SJCRH30 (cell line): ENCODE data around the gene AZU1. TPM values are rescaled to one million over a fixed set of nuclear protein-coding genes. Genes with fewer than 3 reads are reported as not detected.

Experiments
- DNase-seq, 2 experiments: peaks; one replicate each; pipeline ENCODE4 v3.0.0-alpha.2; 2015 to 2020
- H3K27ac ChIP-seq: fragments of 250-450 bp; sonication (Bioruptor Pico); 2 replicates; pipeline ENCODE4 v1.5.1; 2020; ENCODE audit warnings: mild to moderate bottlenecking, moderate library complexity
- H3K27me3 ChIP-seq: fragments of 250-450 bp; sonication (Bioruptor Pico); 2 replicates; pipeline ENCODE4 v1.5.1; 2020; ENCODE audit warnings: mild to moderate bottlenecking, moderate library complexity
- H3K36me3 ChIP-seq: fragments of 250-450 bp; sonication (Bioruptor Pico); 2 replicates; pipeline ENCODE4 v1.5.1; 2020; ENCODE audit warnings: mild to moderate bottlenecking, moderate library complexity
- H3K4me1 ChIP-seq: fragments of 250-450 bp; sonication (Bioruptor Pico); 2 replicates; pipeline ENCODE4 v1.5.1; 2020; ENCODE audit warnings: mild to moderate bottlenecking, moderate library complexity
- H3K4me3 ChIP-seq: fragments of 250-450 bp; sonication (Bioruptor Pico); 2 replicates; pipeline ENCODE4 v1.5.1; 2020; ENCODE audit warnings: mild to moderate bottlenecking, moderate library complexity
- H3K9me3 ChIP-seq: fragments of 250-450 bp; sonication (Bioruptor Pico); replicated peaks from 2 replicates; pipeline ENCODE4 v1.5.1; 2020; ENCODE audit warnings: mild to moderate bottlenecking, moderate library complexity
- total RNA-seq: library from RNA; depleted of rRNA; stranded (reverse); fragments of >200 nt; shearing (Covaris generic); gene quantifications from 2 replicates; pipeline ENCODE4 v1.2.3, GENCODE V29; 2014

AZU1 gene
- total RNA-seq, 1 experiment from 2014 or later: not detected

DNA sequence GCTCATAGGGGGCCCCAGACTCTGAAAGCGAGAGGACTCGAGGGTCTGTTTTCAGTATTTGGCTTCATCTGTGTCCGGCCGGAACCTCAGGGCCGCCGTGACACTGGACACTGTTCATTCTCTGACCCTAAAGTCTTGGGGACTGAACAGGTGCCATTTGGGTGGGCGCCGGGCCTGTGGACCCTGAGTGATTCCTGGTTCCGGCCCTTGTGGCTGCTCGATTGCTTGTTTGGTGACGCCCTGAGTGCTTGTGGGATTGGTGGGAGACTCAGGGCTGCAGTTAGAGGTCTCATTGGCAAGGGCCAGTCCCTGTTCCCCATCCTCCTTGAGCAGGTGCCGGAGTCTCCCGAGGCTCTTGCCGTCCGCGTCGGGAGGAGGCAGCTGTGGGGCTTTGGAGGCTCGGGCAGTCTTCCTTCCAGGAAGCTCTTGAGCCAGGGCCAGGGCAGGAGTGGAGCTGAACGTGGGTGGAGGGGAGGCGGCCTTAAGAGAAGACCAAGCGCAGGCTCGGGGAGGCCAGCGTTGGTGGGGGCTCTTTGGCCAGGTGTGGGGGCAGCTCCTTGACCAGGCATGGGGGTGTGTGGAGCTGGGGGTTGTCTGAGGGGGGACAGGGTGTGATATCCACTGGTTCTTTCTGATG, 25.7 kb upstream of the AZU1 start:
- DNase-seq: no peak
- Histone ChIP-seq H3K27me3 (no peaks in the 10 kb centered on the region), H3K27ac (no peak overlapping the region), H3K9me3 (no peaks in the 10 kb centered on the region), H3K4me1 (peaks cover 3% of the 10 kb centered on the region; the same call in 1 of the 2 replicates), H3K4me3 (no peak overlapping the region), H3K36me3 (peaks cover 80% of the 10 kb centered on the region)

DNA sequence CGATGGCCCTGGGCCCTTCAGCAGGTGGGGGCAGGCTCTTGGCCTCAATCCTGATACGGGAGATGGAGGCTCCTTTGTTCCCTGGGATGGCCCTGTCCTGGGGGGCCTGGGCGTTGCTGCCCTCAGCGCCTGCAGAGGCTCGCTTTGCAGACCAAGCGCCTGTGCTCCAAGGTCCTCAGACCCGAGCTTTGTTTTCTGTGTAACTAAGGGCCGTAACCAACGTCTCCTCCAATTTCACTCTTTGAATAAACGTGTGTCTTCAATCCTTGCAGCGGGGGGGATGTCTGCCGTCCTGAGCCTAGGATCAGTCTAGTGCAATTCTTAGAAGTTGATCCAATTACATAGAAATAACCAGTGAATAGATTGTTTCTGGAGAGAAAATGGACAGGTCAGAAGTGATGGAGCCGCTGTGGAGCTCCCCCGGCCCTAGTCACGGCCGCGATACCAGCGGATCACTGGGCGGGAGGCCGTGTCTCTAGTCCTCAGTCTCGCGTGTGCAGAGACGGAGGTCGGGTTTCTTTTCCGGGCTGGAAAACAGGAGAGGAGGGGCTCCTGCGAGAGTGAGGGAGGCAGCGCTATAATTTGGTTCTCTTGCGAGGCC, 25.0 kb upstream of the AZU1 start:
- peaks cover 3% of the 10 kb centered on the region; the same call in 1 of the 2 replicates for H3K4me1 ChIP-seq
- H3K9me3 ChIP-seq: no peaks in the 10 kb centered on the region
- DNase-seq: no peak
- no peak overlapping the region for H3K27ac ChIP-seq
- no peak overlapping the region for H3K4me3 ChIP-seq
- H3K27me3 ChIP-seq: no peaks in the 10 kb centered on the region
- H3K36me3 ChIP-seq: peaks cover 86% of the 10 kb centered on the region

DNA sequence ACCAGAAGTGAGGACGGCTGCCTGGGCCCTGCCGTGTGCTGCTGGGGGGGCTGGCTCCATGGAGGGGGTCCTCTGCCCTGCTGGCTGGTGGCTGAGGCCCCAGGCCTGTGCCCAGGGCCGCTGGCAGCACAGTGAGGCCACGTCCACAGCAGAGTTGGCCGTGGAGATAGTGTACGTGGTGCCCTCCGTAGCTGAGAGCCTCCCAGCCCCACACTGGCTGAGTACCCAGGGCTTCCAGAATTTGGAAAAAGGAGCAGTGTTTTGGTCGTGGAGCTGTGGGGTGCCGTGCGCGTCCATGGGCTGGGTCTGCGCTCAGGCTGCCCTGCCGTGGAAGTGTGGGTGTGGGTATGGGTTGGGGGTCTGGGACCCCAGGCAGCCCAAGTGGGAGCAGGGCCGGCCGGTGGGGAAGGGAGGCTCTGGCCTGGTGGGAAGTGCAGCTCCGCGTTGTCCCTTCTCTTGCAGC, 24.5 kb upstream of the AZU1 start:
- no peak overlapping the region for H3K27ac ChIP-seq
- DNase-seq: no peak
- no peaks in the 10 kb centered on the region for H3K9me3 ChIP-seq
- H3K27me3 ChIP-seq: no peaks in the 10 kb centered on the region
- H3K4me1 ChIP-seq: peaks cover 3% of the 10 kb centered on the region; the same call in 1 of the 2 replicates
- H3K4me3 ChIP-seq: no peak overlapping the region
- H3K36me3 ChIP-seq: peaks cover 90% of the 10 kb centered on the region

DNA sequence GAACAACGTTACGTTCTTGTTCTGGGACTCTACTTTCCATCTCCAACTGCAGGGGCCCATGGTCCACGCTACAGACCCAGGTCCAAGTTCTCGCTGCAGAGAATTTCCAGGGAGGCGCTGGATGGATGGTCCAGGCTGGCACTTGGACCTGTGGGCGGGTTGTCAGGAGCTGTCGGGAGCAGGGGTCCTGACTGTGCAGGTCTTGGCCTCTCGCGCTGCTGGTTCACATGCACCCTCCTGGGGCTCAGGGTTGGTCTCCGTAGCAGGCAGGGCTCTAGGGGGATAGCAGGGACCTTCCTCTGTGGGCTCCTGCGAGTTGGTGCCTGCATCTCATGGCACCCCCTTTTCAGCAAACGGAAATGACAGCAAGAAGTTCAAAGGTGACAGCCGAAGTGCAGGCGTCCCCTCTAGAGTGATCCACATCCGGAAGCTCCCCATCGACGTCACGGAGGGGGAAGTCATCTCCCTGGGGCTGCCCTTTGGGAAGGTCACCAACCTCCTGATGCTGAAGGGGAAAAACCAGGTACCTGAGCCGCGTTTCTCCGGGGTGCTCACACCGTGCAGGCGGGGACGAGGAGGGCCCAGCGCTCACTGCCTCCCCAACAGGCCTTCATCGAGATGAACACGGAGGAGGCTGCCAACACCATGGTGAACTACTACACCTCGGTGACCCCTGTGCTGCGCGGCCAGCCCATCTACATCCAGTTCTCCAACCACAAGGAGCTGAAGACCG, 23.8 kb upstream of the AZU1 start:
- H3K27me3 ChIP-seq: no peaks in the 10 kb centered on the region
- no peaks in the 10 kb centered on the region for H3K9me3 ChIP-seq
- H3K4me1 ChIP-seq: peaks cover 3% of the 10 kb centered on the region; the same call in 1 of the 2 replicates
- DNase-seq: no peak
- peaks cover 88% of the 10 kb centered on the region for H3K36me3 ChIP-seq
- no peak overlapping the region for H3K4me3 ChIP-seq
- no peak overlapping the region for H3K27ac ChIP-seq

DNA sequence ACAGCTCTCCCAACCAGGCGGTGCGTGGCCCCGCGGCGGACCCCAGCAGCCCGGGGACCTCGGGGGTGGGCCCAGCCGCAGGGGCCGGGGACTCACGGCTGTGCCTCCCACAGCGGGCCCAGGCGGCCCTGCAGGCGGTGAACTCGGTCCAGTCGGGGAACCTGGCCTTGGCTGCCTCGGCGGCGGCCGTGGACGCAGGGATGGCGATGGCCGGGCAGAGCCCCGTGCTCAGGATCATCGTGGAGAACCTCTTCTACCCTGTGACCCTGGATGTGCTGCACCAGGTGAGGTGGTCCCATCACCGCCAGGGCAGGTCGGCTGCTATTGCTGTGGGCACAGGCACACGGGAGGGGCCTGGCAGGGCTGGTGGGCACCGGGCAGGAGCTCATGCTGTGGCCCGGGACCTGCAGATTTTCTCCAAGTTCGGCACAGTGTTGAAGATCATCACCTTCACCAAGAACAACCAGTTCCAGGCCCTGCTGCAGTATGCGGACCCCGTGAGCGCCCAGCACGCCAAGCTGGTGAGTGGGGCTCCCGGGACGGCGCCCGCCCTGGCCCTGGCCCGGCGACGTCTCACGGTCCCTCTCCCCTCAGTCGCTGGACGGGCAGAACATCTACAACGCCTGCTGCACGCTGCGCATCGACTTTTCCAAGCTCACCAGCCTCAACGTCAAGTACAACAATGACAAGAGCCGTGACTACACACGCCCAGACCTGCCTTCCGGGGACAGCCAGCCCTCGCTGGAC, 23.0 kb upstream of the AZU1 start:
- Histone ChIP-seq H3K4me1 (no peaks in the 10 kb centered on the region; the same call in 1 of the 2 replicates), H3K36me3 (peaks cover 90% of the 10 kb centered on the region), H3K4me3 (no peak overlapping the region), H3K9me3 (no peaks in the 10 kb centered on the region), H3K27ac (no peak overlapping the region), H3K27me3 (no peaks in the 10 kb centered on the region)
- no peak for DNase-seq

DNA sequence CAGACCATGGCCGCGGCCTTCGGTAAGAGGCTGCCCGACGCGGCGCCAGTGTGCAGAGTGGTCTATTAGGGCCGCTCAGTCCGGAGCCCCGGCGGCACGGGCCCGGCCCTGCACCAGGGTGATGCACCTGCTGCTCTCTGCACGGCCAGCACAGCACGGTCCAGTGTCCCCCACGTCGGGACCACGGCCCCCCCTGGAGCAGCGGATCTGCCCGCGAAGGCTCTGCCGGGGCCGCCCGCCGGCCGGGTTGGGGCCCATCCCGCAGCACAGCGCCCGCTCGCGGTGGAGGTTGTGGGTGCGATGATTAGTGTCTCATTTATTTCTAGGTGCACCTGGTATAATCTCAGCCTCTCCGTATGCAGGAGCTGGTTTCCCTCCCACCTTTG, 22.5 kb upstream of the AZU1 start:
- no peak for DNase-seq
- no peaks in the 10 kb centered on the region for H3K27me3 ChIP-seq
- H3K9me3 ChIP-seq: no peaks in the 10 kb centered on the region
- H3K4me1 ChIP-seq: no peaks in the 10 kb centered on the region; the same call in 1 of the 2 replicates
- peaks cover 90% of the 10 kb centered on the region for H3K36me3 ChIP-seq
- no peak overlapping the region for H3K27ac ChIP-seq
- H3K4me3 ChIP-seq: no peak overlapping the region

DNA sequence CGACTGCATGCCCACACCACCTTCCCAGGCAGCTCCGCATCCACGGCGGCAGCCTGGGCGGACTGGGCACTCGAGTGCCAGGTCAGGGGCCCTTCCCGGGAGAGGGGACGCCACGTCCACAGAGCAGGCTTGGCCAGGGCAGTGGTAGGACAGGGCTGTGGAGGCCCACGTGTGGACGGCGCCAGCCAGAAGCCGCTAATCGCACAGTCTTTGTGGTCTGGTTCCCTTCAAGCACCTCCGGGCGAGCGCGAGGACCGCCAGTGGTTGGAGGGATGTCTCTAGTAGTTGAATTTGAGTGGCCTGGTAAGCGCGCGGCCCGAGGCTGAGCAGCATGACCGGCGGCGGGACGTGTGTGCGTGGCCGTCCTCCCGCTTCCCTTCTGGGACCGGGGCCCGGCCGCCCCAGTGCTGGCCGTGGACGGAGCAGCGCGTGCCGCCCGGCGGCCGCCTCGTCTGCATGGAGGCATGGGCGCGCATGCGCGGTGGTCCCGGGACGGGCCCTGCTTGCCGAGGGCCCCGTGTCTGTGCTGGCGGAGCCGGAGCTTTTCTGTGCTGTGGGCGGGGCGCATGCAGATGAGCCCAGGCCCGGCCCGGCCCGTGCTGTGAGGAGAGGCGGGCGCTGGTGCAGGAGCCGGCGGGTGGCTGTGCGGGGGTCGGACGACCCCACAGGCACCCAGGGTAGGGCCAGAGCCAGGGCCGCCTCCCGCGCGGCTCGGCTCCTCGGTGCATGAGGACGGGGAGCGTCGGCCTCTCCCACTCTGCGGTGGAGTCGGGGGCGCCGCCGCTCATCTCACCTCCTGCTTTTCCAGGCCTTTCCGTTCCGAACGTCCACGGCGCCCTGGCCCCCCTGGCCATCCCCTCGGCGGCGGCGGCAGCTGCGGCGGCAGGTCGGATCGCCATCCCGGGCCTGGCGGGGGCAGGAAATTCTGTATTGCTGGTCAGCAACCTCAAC, 21.8 kb upstream of the AZU1 start:
- Histone ChIP-seq H3K27ac (no peak overlapping the region), H3K27me3 (no peaks in the 10 kb centered on the region), H3K9me3 (no peaks in the 10 kb centered on the region), H3K4me3 (no peak overlapping the region), H3K4me1 (no peaks in the 10 kb centered on the region), H3K36me3 (peaks cover 91% of the 10 kb centered on the region)
- no peak for DNase-seq

- no peak for DNase-seq
- Histone ChIP-seq H3K27me3 (no peaks in the 10 kb centered on the region), H3K27ac (no peak overlapping the region), H3K9me3 (no peaks in the 10 kb centered on the region), H3K4me1 (no peaks in the 10 kb centered on the region), H3K4me3 (no peak overlapping the region), H3K36me3 (peaks cover 92% of the 10 kb centered on the region)
These were observed 20.7 kb upstream of the AZU1 start for GRCh38 chr19:806815-807421.

- Histone ChIP-seq H3K27me3 (no peaks in the 10 kb centered on the region), H3K36me3 (peaks cover 85% of the 10 kb centered on the region), H3K4me3 (no peak overlapping the region), H3K4me1 (no peaks in the 10 kb centered on the region), H3K9me3 (no peaks in the 10 kb centered on the region), H3K27ac (no peak overlapping the region)
- DNase-seq: no peak
These were observed 19.8 kb upstream of the AZU1 start for GRCh38 chr19:807627-808422.

DNA sequence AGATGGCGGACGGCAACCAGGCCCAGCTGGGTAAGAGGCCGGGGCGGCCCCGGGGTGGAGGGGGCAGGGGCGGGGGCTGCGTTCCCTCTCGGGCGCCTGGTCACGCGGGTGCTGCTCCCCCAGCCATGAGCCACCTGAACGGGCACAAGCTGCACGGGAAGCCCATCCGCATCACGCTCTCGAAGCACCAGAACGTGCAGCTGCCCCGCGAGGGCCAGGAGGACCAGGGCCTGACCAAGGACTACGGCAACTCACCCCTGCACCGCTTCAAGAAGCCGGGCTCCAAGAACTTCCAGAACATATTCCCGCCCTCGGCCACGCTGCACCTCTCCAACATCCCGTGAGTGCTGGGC, 19.2 kb upstream of the AZU1 start:
- Histone ChIP-seq H3K4me3 (no peak overlapping the region), H3K27ac (no peak overlapping the region), H3K9me3 (no peaks in the 10 kb centered on the region), H3K4me1 (no peaks in the 10 kb centered on the region), H3K36me3 (peaks cover 80% of the 10 kb centered on the region), H3K27me3 (no peaks in the 10 kb centered on the region)
- DNase-seq: no peak

GRCh38 chr19:810077-810855, 17.4 kb upstream of the AZU1 start:
- no peak overlapping the region for H3K27ac ChIP-seq
- H3K9me3 ChIP-seq: no peaks in the 10 kb centered on the region
- no peaks in the 10 kb centered on the region for H3K27me3 ChIP-seq
- peaks cover 68% of the 10 kb centered on the region for H3K36me3 ChIP-seq
- H3K4me3 ChIP-seq: no peak overlapping the region
- no peak for DNase-seq
- no peaks in the 10 kb centered on the region for H3K4me1 ChIP-seq

- no peak overlapping the region for H3K27ac ChIP-seq
- no peak for DNase-seq
- no peaks in the 10 kb centered on the region for H3K27me3 ChIP-seq
- H3K4me1 ChIP-seq: no peaks in the 10 kb centered on the region
- H3K4me3 ChIP-seq: no peak overlapping the region
- peaks cover 70% of the 10 kb centered on the region for H3K36me3 ChIP-seq
- no peaks in the 10 kb centered on the region for H3K9me3 ChIP-seq
These were observed 16.7 kb upstream of the AZU1 start for GRCh38 chr19:810883-811489.
